Activated T-helper 1 cell treated with anti-CD3 and anti-CD28 coated beads, Interleukin-12 subunit alpha, Interleukin-12 subunit beta, Interleukin-2, Interleukin-4 antibody, amounts not matched to agents 30 ng/mL and 10 ng/mL and 1 ng/mL, durations not matched to agents 14 hours and 24 hours and 36 hours (primary cell): Measurements from ENCODE around the gene TTLL6. TPM values are rescaled to one million over a fixed set of nuclear protein-coding genes. Genes with fewer than 3 reads are reported as not detected.
A peak's percentile ranks its signal among the peaks of the same experiment; 100 is the strongest.
"Not testable (repeated sequence)": the region's sequence is repeated elsewhere in the genome, so short reads cannot be mapped to it uniquely, and the experiment has no call there.

Experiments
- DNase-seq: peaks from one replicate; pipeline ENCODE4 v3.0.0; 2021; ENCODE audit warnings: low spot score
- H3K27ac Mint-ChIP-seq: one replicate; pipeline ENCODE4 v1.8.0; 2021; ENCODE audit warnings: mild to moderate bottlenecking, mixed read lengths
- H3K27me3 Mint-ChIP-seq: one replicate; pipeline ENCODE4 v1.8.0; 2022; ENCODE audit warnings: mild to moderate bottlenecking, moderate library complexity, mixed read lengths; ENCODE audit not compliant: insufficient read depth
- H3K36me3 Mint-ChIP-seq: one replicate; pipeline ENCODE4 v1.8.0; 2021; ENCODE audit warnings: low read depth, mixed read lengths
- H3K4me1 Mint-ChIP-seq: one replicate; pipeline ENCODE4 v1.8.0; 2021; ENCODE audit warnings: low read depth, mixed read lengths
- H3K4me3 Mint-ChIP-seq: one replicate; pipeline ENCODE4 v1.8.0; 2021; ENCODE audit warnings: mild to moderate bottlenecking, moderate library complexity, mixed read lengths
- H3K9me3 Mint-ChIP-seq: one replicate; pipeline ENCODE4 v1.8.0; 2021; ENCODE audit warnings: mixed read lengths
- intact Hi-C: fragments of 100-400 bp; cut with micrococcal nuclease; formaldehyde crosslinking; loops from one replicate; pipeline ENCODE4 v1.15.1; 2024
- total RNA-seq: library from RNA; stranded (reverse); gene quantifications from 2 replicates; pipeline ENCODE4 v1.2.3, GENCODE V29; 2022

TTLL6 gene
- total RNA-seq, 1 donor from 2014 or later, result not detected

DNA sequence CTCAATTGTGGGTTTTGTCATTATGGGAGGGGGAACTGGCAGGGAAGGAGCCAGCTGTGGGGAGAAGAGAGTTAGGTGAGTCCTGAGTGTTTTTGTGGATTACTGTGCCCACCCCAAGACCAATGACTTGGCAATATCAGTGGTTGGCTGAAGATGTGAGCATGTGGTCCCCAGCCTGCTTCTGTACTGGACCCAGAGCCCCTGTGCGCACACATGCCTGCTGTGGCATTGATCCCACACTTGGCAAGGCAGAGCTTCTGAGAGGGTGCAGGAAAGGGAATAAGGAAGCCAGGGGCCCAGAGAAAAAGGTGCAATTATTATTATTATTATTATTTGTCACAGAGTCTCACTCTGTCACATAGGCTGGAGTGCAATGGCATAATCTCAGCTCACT is 96.0 kb downstream of the TTLL6 start:
- no peak overlapping the region for H3K4me3 Mint-ChIP-seq
- H3K36me3 Mint-ChIP-seq, result peaks cover 1% of the 10 kb centered on the region
- peaks cover 95% of the 10 kb centered on the region for H3K27me3 Mint-ChIP-seq
- peaks cover 19% of the 10 kb centered on the region for H3K4me1 Mint-ChIP-seq
- no peak for DNase-seq
- intact Hi-C loops, result loop anchor here (5.0 to 10.0 kb wide), 2 partner anchors 49 to 74 kb away; no protein-coding TSS in a partner anchor
- H3K9me3 Mint-ChIP-seq, result no peaks in the 10 kb centered on the region
- H3K27ac Mint-ChIP-seq, result no peak overlapping the region

GRCh38 chr17:48720266-48721008 is 96.6 kb downstream of the TTLL6 start:
- DNase-seq, result no peak
- Mint-ChIP-seq H3K9me3 (no peaks in the 10 kb centered on the region), H3K27ac (peak overlapping the region; percentile 77), H3K36me3 (peaks cover 1% of the 10 kb centered on the region), H3K4me3 (no peak overlapping the region), H3K4me1 (peaks cover 19% of the 10 kb centered on the region), H3K27me3 (peaks cover 93% of the 10 kb centered on the region)
- intact Hi-C loops, result loop anchor here (5.0 to 10.0 kb wide), 2 partner anchors 48 to 74 kb away; no protein-coding TSS in a partner anchor

DNA sequence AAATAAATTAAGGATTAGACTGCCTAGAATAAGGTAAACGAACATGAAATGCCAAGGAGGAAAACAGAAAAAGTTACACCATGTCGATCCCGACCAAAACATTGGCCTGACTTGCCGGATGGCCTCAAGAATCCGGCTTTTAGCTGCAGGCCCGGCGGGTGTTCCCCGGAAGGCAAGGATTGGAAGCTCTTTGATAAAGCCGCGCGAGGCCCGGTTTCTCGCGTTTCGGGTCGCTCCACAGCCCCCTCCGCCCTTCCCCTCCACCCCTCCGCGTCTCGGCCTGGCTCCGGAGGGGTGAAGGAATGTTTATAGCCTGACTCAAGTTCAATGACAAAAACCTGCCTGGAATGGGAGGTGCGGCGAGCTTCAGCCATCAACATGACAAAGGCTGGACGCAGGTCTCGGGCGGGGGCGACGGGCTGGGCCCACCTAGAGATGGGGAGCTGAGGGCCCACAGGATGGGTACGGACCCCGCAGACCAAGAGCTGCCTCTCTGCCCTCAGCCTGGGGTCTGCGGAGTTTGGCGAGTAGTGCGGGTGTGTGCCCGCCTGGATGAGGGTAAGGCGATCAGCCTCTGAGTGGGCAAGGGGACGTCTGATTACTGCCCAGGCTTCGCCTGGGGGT is 97.3 kb downstream of the TTLL6 start:
- Mint-ChIP-seq H3K9me3 (no peaks in the 10 kb centered on the region), H3K27ac (peak overlapping the region; percentile 65), H3K4me3 (no peak overlapping the region), H3K4me1 (peaks cover 15% of the 10 kb centered on the region), H3K27me3 (peaks cover 90% of the 10 kb centered on the region), H3K36me3 (peaks cover 1% of the 10 kb centered on the region)
- no peak for DNase-seq
- intact Hi-C loops, result loop anchor here (5.0 to 10.0 kb wide), 2 partner anchors 47 to 75 kb away; no protein-coding TSS in a partner anchor

DNA sequence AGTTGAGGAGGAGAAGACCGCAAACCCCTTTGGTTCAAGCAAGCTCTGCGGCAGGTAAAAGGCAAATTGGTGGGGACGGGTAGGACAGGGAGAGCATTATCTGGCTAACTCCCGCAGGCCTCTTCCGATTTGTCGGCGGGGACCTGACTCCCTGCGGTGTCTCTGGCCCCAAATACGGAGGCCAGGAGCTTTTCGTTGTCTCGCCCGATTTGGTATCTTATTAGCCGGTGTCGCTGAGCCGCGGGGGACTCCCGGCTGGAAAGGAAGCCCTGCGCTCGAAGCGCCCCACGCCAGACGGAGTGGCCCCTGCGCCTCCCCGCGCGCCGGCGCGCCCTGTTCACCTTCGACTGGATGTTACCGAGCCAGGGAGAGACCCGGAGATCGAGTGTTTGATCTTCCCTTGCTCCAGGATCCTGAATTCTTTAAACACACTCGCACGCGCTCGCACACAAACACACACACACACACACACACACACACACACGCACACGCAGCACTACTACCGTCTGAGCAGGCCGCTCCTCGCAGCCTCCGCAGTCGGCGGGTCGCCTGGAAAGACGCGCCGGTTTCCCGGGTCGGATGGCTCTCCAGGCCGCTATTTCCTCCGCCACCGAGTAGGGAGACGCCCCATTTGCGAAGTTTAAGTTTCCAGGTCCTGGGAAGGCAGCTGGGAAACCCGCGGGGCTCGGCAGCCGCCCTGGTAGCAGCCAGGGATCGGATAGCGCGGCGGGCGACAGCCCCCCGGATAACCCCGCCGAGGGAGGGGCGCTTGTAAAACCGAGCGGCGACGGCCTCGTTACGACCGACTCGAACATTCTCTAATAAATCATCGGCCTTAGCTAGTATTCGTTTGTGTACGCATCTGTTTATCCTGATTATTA is 98.0 kb downstream of the TTLL6 start:
- intact Hi-C loops, result loop anchor here (1.0 kb wide), 2 partner anchors 29 to 276 kb away; no protein-coding TSS in a partner anchor
- peaks cover 8% of the 10 kb centered on the region for H3K4me1 Mint-ChIP-seq
- no peak for DNase-seq
- H3K36me3 Mint-ChIP-seq, result peaks cover 1% of the 10 kb centered on the region
- no peak overlapping the region for H3K4me3 Mint-ChIP-seq
- no peaks in the 10 kb centered on the region for H3K9me3 Mint-ChIP-seq
- peak overlapping the region; percentile 77 for H3K27ac Mint-ChIP-seq
- H3K27me3 Mint-ChIP-seq, result peaks cover 90% of the 10 kb centered on the region

GRCh38 chr17:48718227-48718760 is 98.7 kb downstream of the TTLL6 start:
- Mint-ChIP-seq H3K4me1 (peaks cover 6% of the 10 kb centered on the region), H3K4me3 (peak overlapping the region; percentile 3), H3K9me3 (no peaks in the 10 kb centered on the region), H3K36me3 (peaks cover 1% of the 10 kb centered on the region), H3K27me3 (peaks cover 84% of the 10 kb centered on the region), H3K27ac (peak overlapping the region; percentile 40)
- intact Hi-C loops, result loop anchor here (1.0 kb wide), 2 partner anchors 30 to 277 kb away; no protein-coding TSS in a partner anchor
- no peak for DNase-seq

DNA sequence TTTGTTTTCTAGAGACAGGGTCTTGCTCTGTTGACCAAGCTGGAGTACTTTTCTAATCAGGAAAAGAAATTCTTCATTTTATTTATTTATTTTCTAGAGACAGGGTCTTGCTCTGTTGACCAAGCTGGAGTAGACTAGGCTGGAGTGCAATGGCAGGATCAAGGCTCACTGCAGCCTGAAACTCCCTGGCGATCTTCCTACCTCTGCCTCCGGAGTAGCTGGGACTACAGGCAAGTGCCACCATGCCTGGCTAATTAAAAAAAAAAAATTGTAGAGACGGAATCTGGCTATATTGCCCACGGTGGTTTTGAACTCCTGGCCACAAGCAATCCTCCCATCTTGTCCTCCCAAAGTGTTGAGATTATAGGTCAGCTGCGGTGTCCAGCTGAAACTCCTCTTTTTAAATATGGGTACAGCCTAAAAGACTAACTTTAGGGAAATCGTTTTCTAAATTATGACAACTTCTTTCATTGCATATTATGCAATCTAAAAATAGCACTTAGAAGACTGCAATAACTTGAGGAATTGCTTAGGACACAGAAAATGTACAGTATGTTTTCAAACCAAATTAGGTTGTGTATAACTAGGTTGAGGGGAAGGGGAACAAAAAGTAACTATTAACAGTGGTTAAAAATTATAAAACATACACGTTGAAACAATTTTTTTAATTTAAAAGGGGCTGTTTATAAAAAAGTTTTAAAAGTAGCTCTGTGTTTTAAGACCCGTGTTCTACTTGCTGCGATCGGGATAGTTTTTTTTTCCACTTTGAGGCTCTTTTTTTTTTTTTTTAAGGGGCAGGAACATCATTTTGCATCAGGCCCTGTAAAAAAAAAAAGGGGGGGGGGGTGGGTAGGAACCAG is 99.4 kb downstream of the TTLL6 start:
- DNase-seq, result no peak
- Mint-ChIP-seq H3K4me3 (no peak overlapping the region), H3K27ac (no peak overlapping the region), H3K36me3 (peaks cover 1% of the 10 kb centered on the region), H3K9me3 (no peaks in the 10 kb centered on the region), H3K27me3 (peaks cover 83% of the 10 kb centered on the region), H3K4me1 (peaks cover 6% of the 10 kb centered on the region)
- intact Hi-C loops, result loop anchor here (1.0 kb wide), 2 partner anchors 31 to 278 kb away; no protein-coding TSS in a partner anchor

DNA sequence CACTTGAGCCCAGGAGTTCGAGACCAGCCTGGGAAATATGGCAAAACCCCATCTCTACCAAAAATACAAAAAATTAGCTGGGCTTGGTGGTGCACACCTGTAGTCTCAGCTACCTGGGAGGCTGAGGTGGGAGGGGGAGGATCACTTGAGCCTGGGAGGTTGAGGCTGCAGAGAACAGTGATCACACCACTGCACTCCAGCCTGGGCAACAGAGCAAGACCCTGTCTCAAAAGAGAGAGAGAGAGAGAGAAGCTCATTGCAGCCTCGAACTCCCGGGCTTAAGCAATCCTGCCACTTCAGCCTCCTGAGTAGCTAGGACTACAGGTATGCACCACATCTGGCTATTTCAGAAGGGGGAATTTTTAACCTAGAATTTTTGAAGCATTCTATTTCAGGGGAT is 100.5 kb downstream of the TTLL6 start:
- H3K4me3 Mint-ChIP-seq, H3K27ac Mint-ChIP-seq, H3K4me1 Mint-ChIP-seq, H3K36me3 Mint-ChIP-seq, intact Hi-C loops, H3K9me3 Mint-ChIP-seq, DNase-seq: not testable (repeated sequence)
- peaks cover 76% of the 10 kb centered on the region for H3K27me3 Mint-ChIP-seq

DNA sequence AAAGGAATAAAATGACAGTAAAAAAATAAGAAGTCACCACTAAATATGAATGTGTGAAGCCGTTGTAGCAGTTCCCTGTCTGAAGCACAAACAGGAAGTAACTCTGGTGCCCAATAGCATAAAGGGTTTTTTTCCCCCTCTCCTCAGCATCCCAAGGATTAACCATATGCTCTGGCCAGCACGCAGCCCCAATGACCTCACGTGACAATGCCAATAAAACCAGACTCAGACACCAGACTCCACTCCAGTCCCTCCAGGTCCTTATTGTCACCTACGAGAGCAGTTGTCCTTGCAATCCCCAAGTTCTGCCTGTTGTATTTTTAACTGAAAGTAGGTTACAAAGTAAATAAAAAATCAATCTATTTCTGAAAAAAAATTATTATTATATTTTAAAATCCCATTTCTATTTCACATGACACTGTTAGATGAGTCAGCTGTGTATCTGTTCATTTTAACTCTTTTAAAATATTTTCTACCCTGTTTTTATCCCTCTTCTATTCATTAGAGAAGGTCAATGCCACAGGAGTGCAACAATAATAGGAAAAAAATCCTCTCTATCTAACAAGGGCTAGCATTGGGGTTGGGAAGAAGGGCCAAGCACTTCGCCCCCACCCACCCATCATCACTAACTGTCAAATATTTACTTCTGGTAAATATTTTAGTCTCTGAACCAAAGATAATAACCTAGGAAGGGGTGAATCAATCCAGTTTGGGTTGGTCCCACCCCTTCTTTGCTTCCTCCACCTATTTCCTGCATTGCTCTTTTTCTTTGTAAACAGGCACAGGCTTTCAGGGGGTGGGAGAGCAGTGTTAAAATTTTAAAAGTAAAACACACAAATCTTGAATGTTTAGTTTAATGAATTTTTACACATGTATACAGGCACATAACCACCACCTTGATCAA is 101.3 kb downstream of the TTLL6 start:
- H3K27me3 Mint-ChIP-seq, result peaks cover 75% of the 10 kb centered on the region
- H3K4me3 Mint-ChIP-seq, result no peak overlapping the region
- H3K27ac Mint-ChIP-seq, result no peak overlapping the region
- H3K36me3 Mint-ChIP-seq, result peaks cover 1% of the 10 kb centered on the region
- H3K9me3 Mint-ChIP-seq, result no peaks in the 10 kb centered on the region
- no peak for DNase-seq
- intact Hi-C loops, result no loop called here
- peaks cover 6% of the 10 kb centered on the region for H3K4me1 Mint-ChIP-seq

Other genes with a start within 250 kb of the TTLL6 start
- gene HOXB4, start 238.9 kb downstream of the TTLL6 start, total RNA-seq, result 3.8 and 4.2 TPM in 2 replicates
- gene HOXB3, start 227.0 kb downstream of the TTLL6 start, total RNA-seq, result 2.5 and 2.8 TPM in 2 replicates
- gene HOXB5, start 223.4 kb downstream of the TTLL6 start, total RNA-seq, result 0.10 TPM in 1 of 2 replicates, not detected in the other
- gene HOXB6, start 212.2 kb downstream of the TTLL6 start, total RNA-seq, result 0.71 and 0.99 TPM in 2 replicates
- 0.49 and 0.51 TPM in 2 replicates for gene HOXB7, start 206.2 kb downstream of the TTLL6 start, total RNA-seq
- gene HOXB8, start 201.9 kb downstream of the TTLL6 start, total RNA-seq, result not detected in 2 replicates
- 0.27 and 0.39 TPM in 2 replicates for gene HOXB9, start 190.9 kb downstream of the TTLL6 start, total RNA-seq
- not detected in 2 replicates for gene PRAC1, start 94.7 kb downstream of the TTLL6 start, total RNA-seq
- not detected in 2 replicates for gene PRAC2, start 94.0 kb downstream of the TTLL6 start, total RNA-seq
- gene HOXB13, start 88.5 kb downstream of the TTLL6 start, total RNA-seq, result not detected in 2 replicates
- 50.3 and 57.9 TPM in 2 replicates for gene CALCOCO2, start 13.8 kb upstream of the TTLL6 start, total RNA-seq
- 149 and 155 TPM in 2 replicates for gene ATP5MC1, start 75.6 kb upstream of the TTLL6 start, total RNA-seq
- gene UBE2Z, start 91.2 kb upstream of the TTLL6 start, total RNA-seq, result 88.8 and 91.5 TPM in 2 replicates
- 148 and 163 TPM in 2 replicates for gene SNF8, start 127.6 kb upstream of the TTLL6 start, total RNA-seq
- gene GIP, start 151.4 kb upstream of the TTLL6 start, total RNA-seq, result not detected in 2 replicates
- gene IGF2BP1, start 180.2 kb upstream of the TTLL6 start, total RNA-seq, result not detected in 2 replicates